HFFc6 (cell line): ENCODE measurements around the gene RNLS. TPM values are rescaled to one million over a fixed set of nuclear protein-coding genes. Genes with fewer than 3 reads are reported as not detected.

Experiments used
- DNase-seq: peaks from one replicate; pipeline ENCODE4 v3.0.0-alpha.2; 2018
- H3K27ac Mint-ChIP-seq: 2 replicates; pipeline ENCODE4 v1.8.0; 2020; ENCODE audit warnings: mild to moderate bottlenecking, mixed read lengths
- H3K27me3 Mint-ChIP-seq: 2 replicates; pipeline ENCODE4 v1.8.0; 2021; ENCODE audit warnings: mild to moderate bottlenecking, moderate library complexity, mixed read lengths; ENCODE audit not compliant: insufficient read depth
- H3K36me3 Mint-ChIP-seq: 2 replicates; pipeline ENCODE4 v1.8.0; 2021; ENCODE audit warnings: low read depth, mixed read lengths
- H3K4me1 Mint-ChIP-seq: 2 replicates; pipeline ENCODE4 v1.8.0; 2020; ENCODE audit warnings: low read depth, mixed read lengths
- H3K4me3 Mint-ChIP-seq: 2 replicates; pipeline ENCODE4 v1.8.0; 2020; ENCODE audit warnings: mild to moderate bottlenecking, moderate library complexity, mixed read lengths
- H3K9me3 Mint-ChIP-seq: 2 replicates; pipeline ENCODE4 v1.8.0; 2020; ENCODE audit warnings: mild to moderate bottlenecking, mixed read lengths
- CTCF ChIP-seq: fragments of 200-600 bp; sonication (generic); IDR thresholded peaks from 2 replicates; pipeline ENCODE4 v1.5.0; 2021; ENCODE audit warnings: antibody characterized with exemption, mild to moderate bottlenecking
- total RNA-seq, 6 experiments: library from RNA; stranded (reverse); fragmentation: NEBNext Ultra II Directional; extraction: Animal tissue kit (Norgen Biotek cat#: 25700); gene quantifications; 2 replicates in 1 of 6; 3 replicates in 5 of 6; pipeline ENCODE4 v1.2.3, GENCODE V29; 2021

The RNLS gene
- total RNA-seq, 6 experiments from 2014 or later, result 1.8 to 3.1 (median 2.4) TPM

- Mint-ChIP-seq H3K4me1 (peaks cover 8% of the 10 kb centered on the region; the same call in 1 of the 2 replicates), H3K4me3 (no peak overlapping the region), H3K27me3 (no peaks in the 10 kb centered on the region), H3K36me3 (no peaks in the 10 kb centered on the region; the same call in 1 of the 2 replicates), H3K9me3 (peaks cover 9% of the 10 kb centered on the region), H3K27ac (no peak overlapping the region)
- peak; percentile 20 for DNase-seq
- TF ChIP-seq CTCF, result peak; percentile 50
Measured at GRCh38 chr10:88401671-88402347, 181.3 kb downstream of the RNLS start.

- peaks cover 8% of the 10 kb centered on the region; the same call in 1 of the 2 replicates for H3K4me1 Mint-ChIP-seq
- no peak overlapping the region for H3K4me3 Mint-ChIP-seq
- TF ChIP-seq CTCF, result no peak
- no peak for DNase-seq
- peaks cover 25% of the 10 kb centered on the region for H3K9me3 Mint-ChIP-seq
- peaks cover 9% of the 10 kb centered on the region; the same call in 1 of the 2 replicates for H3K36me3 Mint-ChIP-seq
- H3K27me3 Mint-ChIP-seq, result no peaks in the 10 kb centered on the region; the same call in 1 of the 2 replicates
- H3K27ac Mint-ChIP-seq, result no peak overlapping the region
Measured at GRCh38 chr10:88399240-88399639, 183.9 kb downstream of the RNLS start.

GRCh38 chr10:88395677-88396076 is 187.4 kb downstream of the RNLS start:
- H3K27ac Mint-ChIP-seq, result no peak overlapping the region
- peaks cover 29% of the 10 kb centered on the region for H3K9me3 Mint-ChIP-seq
- no peaks in the 10 kb centered on the region for H3K4me1 Mint-ChIP-seq
- H3K4me3 Mint-ChIP-seq, result no peak overlapping the region
- no peak for TF ChIP-seq CTCF
- peak; percentile 28 for DNase-seq
- no peaks in the 10 kb centered on the region; the same call in 1 of the 2 replicates for H3K27me3 Mint-ChIP-seq
- H3K36me3 Mint-ChIP-seq, result peaks cover 11% of the 10 kb centered on the region; the same call in 1 of the 2 replicates

- peaks cover 22% of the 10 kb centered on the region for H3K9me3 Mint-ChIP-seq
- H3K27ac Mint-ChIP-seq, result no peak overlapping the region
- peaks cover 11% of the 10 kb centered on the region; the same call in 1 of the 2 replicates for H3K36me3 Mint-ChIP-seq
- peaks cover 8% of the 10 kb centered on the region; the same call in 1 of the 2 replicates for H3K4me1 Mint-ChIP-seq
- DNase-seq, result no peak
- TF ChIP-seq CTCF, result no peak
- no peak overlapping the region for H3K4me3 Mint-ChIP-seq
- H3K27me3 Mint-ChIP-seq, result no peaks in the 10 kb centered on the region; the same call in 1 of the 2 replicates
Measured at GRCh38 chr10:88392222-88392621, 190.9 kb downstream of the RNLS start.

- Mint-ChIP-seq H3K27me3 (no peaks in the 10 kb centered on the region; the same call in 1 of the 2 replicates), H3K36me3 (peaks cover 5% of the 10 kb centered on the region; the same call in 1 of the 2 replicates), H3K4me3 (no peak overlapping the region), H3K4me1 (peaks cover 8% of the 10 kb centered on the region; the same call in 1 of the 2 replicates), H3K27ac (no peak overlapping the region), H3K9me3 (peaks cover 10% of the 10 kb centered on the region)
- no peak for TF ChIP-seq CTCF
- no peak for DNase-seq
Measured at GRCh38 chr10:88390041-88390440, 193.1 kb downstream of the RNLS start.
